SK-N-SH (cell line): Measurements from ENCODE around the gene PRTFDC1.

Experiments used
- CHD2 ChIP-seq: fragments of 150-350 bp; IDR thresholded peaks from 2 replicates; pipeline ENCODE4 v1.6.1; 2018; ENCODE audit warnings: low read length; ENCODE audit not compliant: partially characterized antibody
- GABPA ChIP-seq: IDR thresholded peaks from 2 replicates; pipeline ENCODE4 v1.4.0; 2012; ENCODE audit warnings: low read depth, mild to moderate bottlenecking
- JUND ChIP-seq: IDR thresholded peaks from 2 replicates; pipeline ENCODE4 v1.4.0; 2012
- MAX ChIP-seq: IDR thresholded peaks from 2 replicates; pipeline ENCODE4 v1.4.0; 2012; ENCODE audit warnings: low read depth
- SMC3 ChIP-seq: IDR thresholded peaks from 2 replicates; pipeline ENCODE4 v1.6.1; 2012; ENCODE audit warnings: low read depth, low read length, improper control_type of control experiment
- USF2 ChIP-seq: fragments of 150-350 bp; IDR thresholded peaks from 2 replicates; pipeline ENCODE4 v1.6.1; 2017; ENCODE audit warnings: antibody characterized with exemption, low read length, low read depth, borderline replicate concordance
- ZBTB33 ChIP-seq: IDR thresholded peaks from 2 replicates; pipeline ENCODE4 v1.4.0; 2012; ENCODE audit warnings: low read depth, borderline replicate concordance
- TF ChIP-seq, protein P1 (sequence below): fragments of 200-600 bp; sonication (generic); IDR thresholded peaks from 2 replicates; pipeline ENCODE4 v1.6.1; 2017; ENCODE audit warnings: antibody characterized with exemption, mild to moderate bottlenecking, moderate library complexity

DNA sequence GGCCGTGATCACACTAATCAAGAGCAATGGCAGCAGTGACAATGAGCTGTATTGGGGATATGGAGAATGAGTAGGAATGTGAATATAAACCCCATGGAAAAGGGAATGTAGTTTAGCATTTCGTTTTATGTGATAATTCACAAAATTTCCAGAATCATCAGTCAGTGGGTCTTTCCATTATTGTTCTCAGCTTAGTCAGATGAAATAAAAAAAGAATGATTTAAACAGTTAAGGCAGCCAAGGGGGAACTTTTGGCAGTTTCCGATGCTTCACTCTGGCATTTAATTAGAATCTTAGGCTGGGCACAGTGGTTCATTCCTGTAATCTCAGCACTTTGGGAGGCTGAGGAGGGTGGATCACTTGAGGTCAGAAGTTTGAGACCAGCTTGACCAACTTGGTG, 86.6 kb downstream of the PRTFDC1 start:
- TF ChIP-seq, protein P1, sequence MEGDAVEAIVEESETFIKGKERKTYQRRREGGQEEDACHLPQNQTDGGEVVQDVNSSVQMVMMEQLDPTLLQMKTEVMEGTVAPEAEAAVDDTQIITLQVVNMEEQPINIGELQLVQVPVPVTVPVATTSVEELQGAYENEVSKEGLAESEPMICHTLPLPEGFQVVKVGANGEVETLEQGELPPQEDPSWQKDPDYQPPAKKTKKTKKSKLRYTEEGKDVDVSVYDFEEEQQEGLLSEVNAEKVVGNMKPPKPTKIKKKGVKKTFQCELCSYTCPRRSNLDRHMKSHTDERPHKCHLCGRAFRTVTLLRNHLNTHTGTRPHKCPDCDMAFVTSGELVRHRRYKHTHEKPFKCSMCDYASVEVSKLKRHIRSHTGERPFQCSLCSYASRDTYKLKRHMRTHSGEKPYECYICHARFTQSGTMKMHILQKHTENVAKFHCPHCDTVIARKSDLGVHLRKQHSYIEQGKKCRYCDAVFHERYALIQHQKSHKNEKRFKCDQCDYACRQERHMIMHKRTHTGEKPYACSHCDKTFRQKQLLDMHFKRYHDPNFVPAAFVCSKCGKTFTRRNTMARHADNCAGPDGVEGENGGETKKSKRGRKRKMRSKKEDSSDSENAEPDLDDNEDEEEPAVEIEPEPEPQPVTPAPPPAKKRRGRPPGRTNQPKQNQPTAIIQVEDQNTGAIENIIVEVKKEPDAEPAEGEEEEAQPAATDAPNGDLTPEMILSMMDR, result no peak
- no peak for TF ChIP-seq USF2
- TF ChIP-seq GABPA, result no peak
- no peak for TF ChIP-seq MAX
- no peak for TF ChIP-seq JUND
- TF ChIP-seq CHD2, result no peak
- TF ChIP-seq ZBTB33, result no peak
- no peak for TF ChIP-seq SMC3
